Trophoblast cell (in vitro differentiated cells and primary cell): ENCODE data around the gene DPH1.

Experiments
- DNase-seq, 2 donors: peaks; one replicate each; pipeline ENCODE4 v3.0.0-alpha.2; 2016
- H2AFZ ChIP-seq: 2 replicates; pipeline ENCODE4 v1.6.1; 2013; ENCODE audit warnings: low read length, moderate library complexity, mild to moderate bottlenecking; ENCODE audit not compliant: insufficient read depth, poor library complexity
- H2AK5ac ChIP-seq: 2 replicates; pipeline ENCODE4 v1.6.1; 2013; ENCODE audit warnings: mild to moderate bottlenecking, low read length
- H2BK120ac ChIP-seq: 2 replicates; pipeline ENCODE4 v1.6.1; 2013; ENCODE audit warnings: low read length, mild to moderate bottlenecking, moderate library complexity; ENCODE audit not compliant: insufficient read depth, poor library complexity
- H2BK12ac ChIP-seq: 2 replicates; pipeline ENCODE4 v1.6.1; 2013; ENCODE audit warnings: mild to moderate bottlenecking, low read length, moderate library complexity
- H2BK5ac ChIP-seq: 2 replicates; pipeline ENCODE4 v1.6.1; 2013; ENCODE audit warnings: low read length, low read depth, moderate library complexity, mild to moderate bottlenecking; ENCODE audit not compliant: poor library complexity
- H3K14ac ChIP-seq: 2 replicates; pipeline ENCODE4 v1.6.1; 2013; ENCODE audit warnings: mild to moderate bottlenecking, low read length
- H3K18ac ChIP-seq: 2 replicates; pipeline ENCODE4 v1.6.1; 2013; ENCODE audit warnings: mild to moderate bottlenecking, low read length
- H3K23ac ChIP-seq: 2 replicates; pipeline ENCODE4 v1.6.1; 2013; ENCODE audit warnings: low read length
- H3K27ac ChIP-seq: 2 replicates; pipeline ENCODE4 v1.5.1; 2013; ENCODE audit warnings: low read depth, mild to moderate bottlenecking, inconsistent platforms, low read length, moderate library complexity
- H3K27me3 ChIP-seq: 2 replicates; pipeline ENCODE4 v1.6.1; 2013; ENCODE audit warnings: inconsistent platforms, mild to moderate bottlenecking, low read length, moderate library complexity; ENCODE audit not compliant: insufficient read depth
- H3K36me3 ChIP-seq, 2 experiments: 1 replicate in 1 of 2; 2 replicates in 1 of 2; pipeline ENCODE4 v1.6.1; 2013; ENCODE audit warnings: low read length in 2 of 2, mild to moderate bottlenecking in 2 of 2, moderate library complexity in 1 of 2; ENCODE audit not compliant: insufficient read depth in 2 of 2, control insufficient read depth in 1 of 2
- H3K4ac ChIP-seq: 2 replicates; pipeline ENCODE4 v1.6.1; 2013; ENCODE audit warnings: low read depth, mild to moderate bottlenecking, low read length, moderate library complexity
- H3K4me1 ChIP-seq, 2 experiments: 1 replicate in 1 of 2; 2 replicates in 1 of 2; pipeline ENCODE4 v1.6.1; 2013; ENCODE audit warnings: low read length in 2 of 2, mild to moderate bottlenecking in 2 of 2, moderate library complexity in 1 of 2; ENCODE audit not compliant: insufficient read depth in 2 of 2, control insufficient read depth in 1 of 2
- H3K4me2 ChIP-seq: 2 replicates; pipeline ENCODE4 v1.6.1; 2013; ENCODE audit warnings: inconsistent platforms, mild to moderate bottlenecking, low read length, moderate library complexity
- H3K4me3 ChIP-seq: 2 replicates; pipeline ENCODE4 v1.5.1; 2013; ENCODE audit warnings: mild to moderate bottlenecking, low read depth, low read length, inconsistent platforms
- H3K79me1 ChIP-seq: one replicate; pipeline ENCODE4 v1.6.1; 2013; ENCODE audit warnings: low read length
- H3K79me2 ChIP-seq: 2 replicates; pipeline ENCODE4 v1.6.1; 2013; ENCODE audit warnings: low read length, mild to moderate bottlenecking; ENCODE audit not compliant: control insufficient read depth, insufficient read depth, poor library complexity
- H3K9ac ChIP-seq: 2 replicates; pipeline ENCODE4 v1.6.1; 2013; ENCODE audit warnings: mild to moderate bottlenecking, low read length
- H3K9me3 ChIP-seq: 2 replicates; pipeline ENCODE4 v1.6.1; 2013; ENCODE audit warnings: low read depth, mild to moderate bottlenecking, control low read depth, inconsistent platforms, low read length; ENCODE audit not compliant: insufficient read depth
- H4K12ac ChIP-seq: 2 replicates; pipeline ENCODE4 v1.6.1; 2013; ENCODE audit warnings: low read depth, mild to moderate bottlenecking, low read length, moderate library complexity
- H4K8ac ChIP-seq: 2 replicates; pipeline ENCODE4 v1.6.1; 2013; ENCODE audit warnings: low read depth, mild to moderate bottlenecking, low read length, moderate library complexity
- H4K91ac ChIP-seq: one replicate; pipeline ENCODE4 v1.6.1; 2013; ENCODE audit warnings: low read depth, mild to moderate bottlenecking, low read length, moderate library complexity
- WGBS: extraction: QIAGEN DNeasy Blood & Tissue Kit; methylation state at CpG from one replicate; pipeline ENCODE4 v1.1.7; 2013; ENCODE audit warnings: missing lambda C conversion rate; ENCODE audit not compliant: insufficient read length, insufficient coverage; ENCODE audit errors: extremely low coverage; 5-methylcytosine and 5-hydroxymethylcytosine counted together

DPH1 gene

DNA sequence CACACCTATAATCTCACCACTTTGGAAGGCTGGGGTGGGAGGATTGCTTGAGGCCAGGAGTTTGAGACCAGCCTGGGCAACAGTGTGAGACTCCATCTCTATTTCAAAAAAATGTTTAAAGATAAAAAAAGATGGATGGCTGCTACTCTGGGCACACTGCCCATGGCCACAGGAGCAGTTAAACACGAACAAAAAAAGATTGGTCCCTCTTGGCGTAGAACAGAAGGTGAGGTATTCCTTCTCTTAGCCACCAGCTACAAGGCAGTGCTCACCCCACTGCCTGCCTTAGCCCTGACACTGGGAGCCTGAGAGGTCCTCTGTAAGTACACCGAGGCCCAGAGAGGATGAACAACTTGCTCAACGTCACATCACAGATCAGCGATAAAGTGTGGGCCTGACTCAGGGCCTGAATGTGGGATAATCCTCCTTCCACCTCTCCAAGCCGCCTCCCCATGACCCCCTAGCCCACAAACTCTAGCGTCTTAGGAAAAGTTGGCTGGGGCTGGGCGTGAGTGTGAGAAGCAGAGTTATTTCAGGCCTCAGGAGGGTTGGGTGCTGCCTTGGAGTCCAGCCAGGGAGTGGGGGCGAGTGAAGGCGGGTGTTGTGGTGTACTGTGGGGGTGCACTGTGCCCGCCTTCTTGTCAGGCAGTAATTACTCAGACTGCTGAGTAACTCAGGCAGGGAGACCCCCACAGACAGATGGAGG, 2.3 kb upstream of the DPH1 start:
- Histone ChIP-seq H3K23ac (no peak overlapping the region), H3K14ac (no peak overlapping the region), H3K4ac (no peak overlapping the region), H4K91ac (no peak overlapping the region), H3K9ac (no peak overlapping the region), H4K8ac (no peak overlapping the region), H2BK5ac (no peak overlapping the region), H3K79me1 (peaks cover 7% of the 10 kb centered on the region), H3K27me3 (peaks cover 46% of the 10 kb centered on the region), H3K18ac (no peak overlapping the region), H3K79me2 (peaks cover 3% of the 10 kb centered on the region), H3K4me2 (no peak overlapping the region), H3K4me3 (no peak overlapping the region), H4K12ac (no peak overlapping the region), H3K27ac (no peak overlapping the region), H2AK5ac (no peak overlapping the region), H3K9me3 (peaks cover 3% of the 10 kb centered on the region), H3K4me1 (peaks cover 7 to 26% of the 10 kb centered on the region in 2 experiments), H3K36me3 (no peaks in the 10 kb centered on the region), H2AFZ (no peak overlapping the region), H2BK120ac (no peak overlapping the region), H2BK12ac (no peak overlapping the region)
- no peak for DNase-seq
- no CpG with 5 or more reads among the region's 11 CpGs for WGBS

DNA sequence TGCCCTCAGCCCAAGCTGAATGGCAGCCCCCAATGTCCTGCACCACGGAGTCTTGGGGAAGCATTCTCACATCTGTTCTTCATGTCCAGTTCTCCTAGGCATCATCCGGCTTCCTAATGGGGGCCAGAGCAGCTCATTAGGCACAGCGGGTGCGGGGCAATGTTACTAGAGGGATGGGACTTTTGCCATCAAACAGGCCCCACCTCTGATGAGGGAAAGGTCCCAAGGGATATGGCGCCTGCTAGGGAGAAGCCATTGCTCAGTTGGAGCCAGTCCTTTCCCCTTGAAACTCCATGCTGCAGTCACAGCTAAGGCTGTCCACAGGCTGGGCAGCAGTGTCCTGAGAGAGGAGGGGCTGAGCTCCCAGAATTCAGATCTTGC, 1.7 kb upstream of the DPH1 start:
- no peak overlapping the region for H3K9ac ChIP-seq
- H3K4me1 ChIP-seq: peaks cover 7 to 26% of the 10 kb centered on the region in 2 experiments
- H2BK120ac ChIP-seq: no peak overlapping the region
- H3K4me3 ChIP-seq: no peak overlapping the region
- H3K36me3 ChIP-seq: no peaks in the 10 kb centered on the region
- H2AK5ac ChIP-seq: no peak overlapping the region
- WGBS: no CpG with 5 or more reads among the region's 5 CpGs
- H3K18ac ChIP-seq: no peak overlapping the region
- H3K4me2 ChIP-seq: no peak overlapping the region
- peaks cover 3% of the 10 kb centered on the region for H3K79me2 ChIP-seq
- no peak overlapping the region for H3K4ac ChIP-seq
- peaks cover 7% of the 10 kb centered on the region for H3K79me1 ChIP-seq
- H4K12ac ChIP-seq: no peak overlapping the region
- H3K27ac ChIP-seq: no peak overlapping the region
- H3K9me3 ChIP-seq: peaks cover 2% of the 10 kb centered on the region
- H4K91ac ChIP-seq: peak overlapping the region; percentile 13
- no peak overlapping the region for H2BK5ac ChIP-seq
- no peak for DNase-seq
- no peak overlapping the region for H3K14ac ChIP-seq
- no peak overlapping the region for H2BK12ac ChIP-seq
- no peak overlapping the region for H2AFZ ChIP-seq
- H3K27me3 ChIP-seq: peaks cover 40% of the 10 kb centered on the region
- no peak overlapping the region for H3K23ac ChIP-seq
- no peak overlapping the region for H4K8ac ChIP-seq

DNA sequence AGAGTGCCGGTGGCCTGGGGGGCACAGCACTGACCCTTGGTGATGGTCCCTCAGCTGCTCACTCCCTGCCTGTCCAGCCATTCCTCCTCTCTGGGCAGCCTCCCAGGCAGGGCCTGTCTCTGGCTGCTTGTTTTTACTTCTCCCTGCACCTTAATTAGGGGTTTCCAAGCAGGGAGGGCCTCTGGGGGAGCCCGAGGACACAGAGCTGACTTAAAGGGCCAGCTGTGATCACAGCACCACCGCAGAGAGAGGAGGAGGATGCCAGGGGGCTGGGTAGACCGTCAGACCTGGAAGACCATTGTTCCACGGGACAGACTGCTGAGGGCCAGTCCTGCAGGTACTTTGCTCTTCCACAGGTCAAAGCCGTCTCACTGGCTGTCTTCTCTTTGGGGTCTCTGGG, 1.2 kb upstream of the DPH1 start:
- Histone ChIP-seq H3K4me2 (no peak overlapping the region), H3K14ac (no peak overlapping the region), H2AFZ (no peak overlapping the region), H4K91ac (no peak overlapping the region), H2BK120ac (no peak overlapping the region), H4K8ac (no peak overlapping the region), H2BK12ac (no peak overlapping the region), H3K79me1 (peaks cover 7% of the 10 kb centered on the region), H3K36me3 (no peaks in the 10 kb centered on the region), H3K9me3 (peaks cover 2% of the 10 kb centered on the region), H3K9ac (no peak overlapping the region), H3K18ac (no peak overlapping the region), H3K27me3 (peaks cover 36% of the 10 kb centered on the region), H3K4ac (no peak overlapping the region), H3K79me2 (peaks cover 3% of the 10 kb centered on the region), H3K4me3 (no peak overlapping the region), H2AK5ac (no peak overlapping the region), H2BK5ac (no peak overlapping the region), H3K27ac (no peak overlapping the region), H3K4me1 (peaks cover 7 to 26% of the 10 kb centered on the region in 2 experiments), H4K12ac (no peak overlapping the region), H3K23ac (no peak overlapping the region)
- WGBS: no CpG with 5 or more reads among the region's 6 CpGs
- no peak for DNase-seq

DNA sequence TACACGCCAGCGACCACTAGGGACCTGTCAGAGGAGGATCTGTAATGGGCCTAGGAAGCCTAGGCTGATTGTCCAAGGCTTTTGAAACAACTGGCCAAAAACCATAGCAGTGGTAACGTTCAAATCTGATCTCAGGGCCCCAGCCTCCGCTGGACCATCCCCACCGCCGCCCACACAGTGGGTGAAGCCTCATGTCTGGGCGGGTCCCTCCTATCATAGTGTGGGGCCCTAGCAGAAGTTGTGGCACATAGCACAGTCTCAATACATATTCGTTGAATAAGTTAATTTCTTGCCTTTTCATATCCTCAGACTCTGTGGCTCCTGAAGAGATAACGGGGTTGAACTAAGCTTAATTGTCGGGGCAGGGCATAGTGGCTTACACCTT, 818 bp downstream of the DPH1 start:
- H3K18ac ChIP-seq: peak overlapping the region; percentile 52

More for the DNA sequence above, 818 bp downstream of the DPH1 start:
- Histone ChIP-seq H3K4me1 (peaks cover 3 to 8% of the 10 kb centered on the region in 2 experiments), H3K4ac (no peak overlapping the region), H3K4me3 (peak overlapping the region; percentile 92), H3K14ac (no peak overlapping the region), H3K79me2 (peaks cover 3% of the 10 kb centered on the region), H3K36me3 (peaks cover 0 to under 1% of the 10 kb centered on the region in 2 experiments), H3K4me2 (peak overlapping the region; percentile 91), H3K9me3 (peaks cover 2% of the 10 kb centered on the region), H2BK5ac (no peak overlapping the region), H3K27me3 (peaks cover 16% of the 10 kb centered on the region), H2BK12ac (no peak overlapping the region), H3K27ac (no peak overlapping the region), H4K12ac (peak overlapping the region; percentile 56), H4K91ac (peak overlapping the region; percentile 32), H3K79me1 (peaks cover 7% of the 10 kb centered on the region), H2AK5ac (peak overlapping the region; percentile 12), H3K9ac (no peak overlapping the region), H3K23ac (no peak overlapping the region), H4K8ac (peak overlapping the region; percentile 75), H2AFZ (peak overlapping the region; percentile 71), H2BK120ac (peak overlapping the region; percentile 81)
- no CpG with 5 or more reads among the region's 10 CpGs for WGBS
- no peak for DNase-seq
